Right lobe of liver (tissue), 6 donors: Measurements from ENCODE around the gene OSBPL8. TPM values are rescaled to one million over a fixed set of nuclear protein-coding genes. Genes with fewer than 3 reads are reported as not detected.

Source experiments
- ATAC-seq, 4 donors: fragments of 200-7000 bp; cut with Tn5 transposase; one replicate each; pipeline ENCODE4 v1.9.1; 2020; ENCODE audit warnings: mild to moderate bottlenecking in 4 of 4, moderate library complexity in 4 of 4
- DNase-seq, 3 donors: peaks; one replicate each; pipeline ENCODE4 v3.0.0-alpha.2; 2020
- H3K27ac ChIP-seq, 3 donors: fragments of 200-600 bp; one replicate each; pipeline ENCODE4 v1.8.0; 2022
- H3K27me3 ChIP-seq, 2 donors: fragments of 200-600 bp; one replicate each; pipeline ENCODE4 v1.8.0; 2022
- H3K36me3 ChIP-seq, 4 donors: fragments of 200-600 bp; sonication (generic) in 1 of 4; one replicate each; pipeline versions ENCODE4 v1.5.1 to v1.8.0; 2017 to 2022; ENCODE audit warnings: control low read depth in 1 of 4
- H3K4me1 ChIP-seq, 4 donors: fragments of 200-600 bp; sonication (generic) in 1 of 4; one replicate each; pipeline versions ENCODE4 v1.5.1 to v1.8.0; 2017 to 2022; ENCODE audit warnings: control low read depth in 1 of 4
- H3K4me3 ChIP-seq, 3 donors: fragments of 200-600 bp; one replicate each; pipeline ENCODE4 v1.8.0; 2022
- H3K9me3 ChIP-seq, 4 donors: fragments of 200-600 bp; sonication (generic) in 1 of 4; one replicate each; pipeline versions ENCODE4 v1.5.1 to v1.8.0; 2017 to 2022; ENCODE audit warnings: control low read depth in 1 of 4
- POLR2A ChIP-seq: fragments of 450-650 bp; IDR thresholded peaks from one replicate; pipeline ENCODE4 v1.6.1; 2017; ENCODE audit warnings: antibody characterized with exemption, mild to moderate bottlenecking
- WGBS: methylation state at CpG from one replicate; pipeline ENCODE4 v1.1.6; 2018; ENCODE audit warnings: low coverage, low lambda C conversion rate; ENCODE audit not compliant: insufficient coverage; ENCODE audit errors: missing lambda C conversion rate; 5-methylcytosine and 5-hydroxymethylcytosine counted together
- intact Hi-C, 2 donors: fragments of 100-400 bp; cut with DNase I; formaldehyde crosslinking; loops; one replicate each; pipeline versions ENCODE4 v1.11.2 to v1.14.1; 2022
- total RNA-seq, 6 experiments: library from RNA; depleted of rRNA in 2 of 6; stranded (reverse); fragments of >200 nt in 2 of 6; fragmentation: NEBNext Ultra II Directional in 3 of 6; extraction: Animal tissue kit (Norgen Biotek cat#: 25700) in 3 of 6; gene quantifications; one replicate each; pipeline versions ENCODE4 v1.1.0 to v1.2.4, GENCODE V29; 2016 to 2023
- TF ChIP-seq, protein P1 (sequence below), 4 donors: fragments of 200-600 bp in 3 of 4; fragments of 450-650 bp in 1 of 4; IDR thresholded peaks; one replicate each; pipeline versions ENCODE4 v1.5.1 to v1.8.0; 2016 to 2022; ENCODE audit warnings: antibody characterized with exemption in 4 of 4, mild to moderate bottlenecking in 2 of 4
- donor health status: DM: no; HTN: yes; CAD: no.
- donor health status: DM: no; HTN: no; CAD: no.
- donor health status: DM: no; HTN: no; CAD: no.
- donor health status: DM: no; HTN: yes; CAD: no.
- donor health status: DM: no; HTN: yes; CAD: no.

The OSBPL8 gene
- total RNA-seq, 6 experiments from 2014 or later, result 20.2 to 29.1 (median 24.2) TPM

GRCh38 chr12:76568888-76569551, 9.4 kb upstream of the OSBPL8 start:
- DNase-seq, result no peak
- H3K9me3 ChIP-seq, result no peaks in the 10 kb centered on the region
- no peak overlapping the region for H3K4me3 ChIP-seq
- WGBS, result 11% methylated on average over 3 of the region's 3 CpGs
- ATAC-seq, result peak; percentile 70 to 88 (median 82)
- H3K27me3 ChIP-seq, result no peaks in the 10 kb centered on the region
- intact Hi-C loops, result no loop called here
- H3K27ac ChIP-seq, result peak overlapping the region in 2 of 3 donors; percentile 2 to 9
- H3K36me3 ChIP-seq, result no peaks in the 10 kb centered on the region
- H3K4me1 ChIP-seq, result peaks cover 0 to 26% (median 8%) of the 10 kb centered on the region in 4 donors
- no peak for TF ChIP-seq POLR2A
- TF ChIP-seq, protein P1, sequence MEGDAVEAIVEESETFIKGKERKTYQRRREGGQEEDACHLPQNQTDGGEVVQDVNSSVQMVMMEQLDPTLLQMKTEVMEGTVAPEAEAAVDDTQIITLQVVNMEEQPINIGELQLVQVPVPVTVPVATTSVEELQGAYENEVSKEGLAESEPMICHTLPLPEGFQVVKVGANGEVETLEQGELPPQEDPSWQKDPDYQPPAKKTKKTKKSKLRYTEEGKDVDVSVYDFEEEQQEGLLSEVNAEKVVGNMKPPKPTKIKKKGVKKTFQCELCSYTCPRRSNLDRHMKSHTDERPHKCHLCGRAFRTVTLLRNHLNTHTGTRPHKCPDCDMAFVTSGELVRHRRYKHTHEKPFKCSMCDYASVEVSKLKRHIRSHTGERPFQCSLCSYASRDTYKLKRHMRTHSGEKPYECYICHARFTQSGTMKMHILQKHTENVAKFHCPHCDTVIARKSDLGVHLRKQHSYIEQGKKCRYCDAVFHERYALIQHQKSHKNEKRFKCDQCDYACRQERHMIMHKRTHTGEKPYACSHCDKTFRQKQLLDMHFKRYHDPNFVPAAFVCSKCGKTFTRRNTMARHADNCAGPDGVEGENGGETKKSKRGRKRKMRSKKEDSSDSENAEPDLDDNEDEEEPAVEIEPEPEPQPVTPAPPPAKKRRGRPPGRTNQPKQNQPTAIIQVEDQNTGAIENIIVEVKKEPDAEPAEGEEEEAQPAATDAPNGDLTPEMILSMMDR (IDR thresholded peaks at IDR 0.05), result no peak

DNA sequence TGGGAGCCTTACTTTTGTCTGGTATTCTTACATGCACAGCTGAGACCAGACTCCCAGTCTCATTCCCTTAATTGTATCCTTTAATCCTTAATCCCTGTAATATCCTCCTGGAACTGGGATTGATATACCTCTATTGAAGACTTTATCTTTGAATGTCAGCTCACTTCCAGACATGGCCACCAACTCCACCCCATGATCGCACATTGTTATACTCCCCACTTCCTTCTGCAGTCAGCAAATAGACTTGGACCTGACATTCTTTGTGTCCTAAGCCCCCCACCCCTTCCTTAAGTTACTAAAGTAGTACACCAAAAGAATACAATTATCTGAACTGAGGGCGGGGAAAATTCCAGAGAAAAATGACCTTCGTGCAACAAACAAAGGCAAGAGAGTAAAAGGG, 8.6 kb upstream of the OSBPL8 start:
- no peaks in the 10 kb centered on the region for H3K9me3 ChIP-seq
- intact Hi-C loops, result no loop called here
- H3K27ac ChIP-seq, result no peak overlapping the region
- DNase-seq, result no peak
- H3K4me1 ChIP-seq, result peaks cover 0 to 26% (median 10%) of the 10 kb centered on the region in 4 donors
- no peaks in the 10 kb centered on the region for H3K27me3 ChIP-seq
- peak in 2 of 4 donors; percentile 23 to 42 for ATAC-seq
- H3K4me3 ChIP-seq, result no peak overlapping the region
- 35% methylated on average over 3 of the region's 3 CpGs for WGBS
- TF ChIP-seq, protein P1 (IDR thresholded peaks at IDR 0.05), result no peak
- TF ChIP-seq POLR2A, result no peak
- H3K36me3 ChIP-seq, result no peaks in the 10 kb centered on the region

GRCh38 chr12:76563061-76563460, 3.5 kb upstream of the OSBPL8 start:
- ATAC-seq (no peak), DNase-seq (no peak)
- TF ChIP-seq, protein P1 (IDR thresholded peaks at IDR 0.05), result no peak
- no peak for TF ChIP-seq POLR2A
- Histone ChIP-seq H3K27ac (no peak overlapping the region), H3K27me3 (no peaks in the 10 kb centered on the region), H3K36me3 (no peaks in the 10 kb centered on the region), H3K4me1 (peaks cover 0 to 21% (median 6%) of the 10 kb centered on the region in 4 donors), H3K9me3 (no peaks in the 10 kb centered on the region), H3K4me3 (no peak overlapping the region)
- intact Hi-C loops, result no loop called here
- WGBS, result 52% methylated on average over 2 of the region's 2 CpGs

- Histone ChIP-seq H3K27me3 (no peaks in the 10 kb centered on the region), H3K4me3 (no peak overlapping the region), H3K27ac (no peak overlapping the region), H3K4me1 (peaks cover 0 to 23% (median 11%) of the 10 kb centered on the region in 4 donors), H3K9me3 (no peaks in the 10 kb centered on the region), H3K36me3 (no peaks in the 10 kb centered on the region)
- TF ChIP-seq, protein P1 (IDR thresholded peaks at IDR 0.05), result no peak
- TF ChIP-seq POLR2A, result no peak
- intact Hi-C loops, result no loop called here
- ATAC-seq (no peak), DNase-seq (no peak)
- 25% methylated on average over 3 of the region's 3 CpGs for WGBS
Observed at GRCh38 chr12:76562130-76562529, 2.6 kb upstream of the OSBPL8 start.
